GM12801 (cell line): ENCODE results near the gene COL6A3.

Source experiments
- CTCF ChIP-seq: IDR thresholded peaks from one replicate; pipeline ENCODE4 v1.5.1; 2011; ENCODE audit warnings: control low read depth; ENCODE audit not compliant: insufficient read length; ENCODE audit errors: extremely low read depth

Gene COL6A3

GRCh38 chr2:237453671-237454070 lies 39.7 kb upstream of the COL6A3 start:
- TF ChIP-seq CTCF: no peak

- no peak for TF ChIP-seq CTCF
These were observed 38.9 kb upstream of the COL6A3 start for GRCh38 chr2:237452861-237453260.

GRCh38 chr2:237451643-237452469 lies 37.9 kb upstream of the COL6A3 start:
- TF ChIP-seq CTCF: no peak

GRCh38 chr2:237450583-237450982 lies 36.6 kb upstream of the COL6A3 start:
- TF ChIP-seq CTCF: no peak

GRCh38 chr2:237450108-237450507 lies 36.1 kb upstream of the COL6A3 start:
- no peak for TF ChIP-seq CTCF

GRCh38 chr2:237449193-237449881 lies 35.4 kb upstream of the COL6A3 start:
- TF ChIP-seq CTCF: no peak

GRCh38 chr2:237448626-237449025 lies 34.7 kb upstream of the COL6A3 start:
- TF ChIP-seq CTCF: no peak
